ENCODE data around the gene ITGA1.

GRCh38 chr5:52827815-52828214 is 40.1 kb downstream of the ITGA1 start:
- TF ChIP-seq, protein P1, sequence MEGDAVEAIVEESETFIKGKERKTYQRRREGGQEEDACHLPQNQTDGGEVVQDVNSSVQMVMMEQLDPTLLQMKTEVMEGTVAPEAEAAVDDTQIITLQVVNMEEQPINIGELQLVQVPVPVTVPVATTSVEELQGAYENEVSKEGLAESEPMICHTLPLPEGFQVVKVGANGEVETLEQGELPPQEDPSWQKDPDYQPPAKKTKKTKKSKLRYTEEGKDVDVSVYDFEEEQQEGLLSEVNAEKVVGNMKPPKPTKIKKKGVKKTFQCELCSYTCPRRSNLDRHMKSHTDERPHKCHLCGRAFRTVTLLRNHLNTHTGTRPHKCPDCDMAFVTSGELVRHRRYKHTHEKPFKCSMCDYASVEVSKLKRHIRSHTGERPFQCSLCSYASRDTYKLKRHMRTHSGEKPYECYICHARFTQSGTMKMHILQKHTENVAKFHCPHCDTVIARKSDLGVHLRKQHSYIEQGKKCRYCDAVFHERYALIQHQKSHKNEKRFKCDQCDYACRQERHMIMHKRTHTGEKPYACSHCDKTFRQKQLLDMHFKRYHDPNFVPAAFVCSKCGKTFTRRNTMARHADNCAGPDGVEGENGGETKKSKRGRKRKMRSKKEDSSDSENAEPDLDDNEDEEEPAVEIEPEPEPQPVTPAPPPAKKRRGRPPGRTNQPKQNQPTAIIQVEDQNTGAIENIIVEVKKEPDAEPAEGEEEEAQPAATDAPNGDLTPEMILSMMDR (conservative IDR thresholded peaks at IDR 0.05; ENCODE audit: low read length): no peak
- no peak for TF ChIP-seq EZH2phosphoT487 (IDR thresholded peaks at IDR 0.05; ENCODE audit: borderline replicate concordance)

All from Loucy (cell line).